Lung (tissue), 12 donors: ENCODE results near the gene KCNT1. TPM values are rescaled to one million over a fixed set of nuclear protein-coding genes. Genes with fewer than 3 reads are reported as not detected.

Experiments
- ATAC-seq: fragments of 200-7000 bp; cut with Tn5 transposase; one replicate; pipeline ENCODE4 v1.9.1; 2020; ENCODE audit warnings: moderate number of reproducible peaks; ENCODE audit not compliant: insufficient read depth, low FRiP score
- DNase-seq, 3 donors: peaks; one replicate each; pipeline ENCODE4 v3.0.0-alpha.2; 2013 to 2017
- H3K27ac ChIP-seq, 2 donors: one replicate each; pipeline ENCODE4 v1.5.1; 2013; ENCODE audit warnings: mild to moderate bottlenecking in 2 of 2, moderate library complexity in 2 of 2, control low read depth in 1 of 2, inconsistent platforms in 1 of 2, low read depth in 1 of 2, low read length in 1 of 2
- H3K27me3 ChIP-seq, 3 donors: one replicate each; pipeline ENCODE4 v1.5.1; 2013; ENCODE audit warnings: low read length in 2 of 3; ENCODE audit not compliant: control insufficient read depth in 3 of 3, insufficient read depth in 3 of 3
- H3K36me3 ChIP-seq, 4 donors: one replicate each; pipeline ENCODE4 v1.5.1; 2013; ENCODE audit warnings: low read length in 4 of 4, mild to moderate bottlenecking in 1 of 4, moderate library complexity in 1 of 4; ENCODE audit not compliant: control insufficient read depth in 4 of 4, insufficient read depth in 4 of 4
- H3K4me1 ChIP-seq, 5 donors: one replicate each; pipeline ENCODE4 v1.5.1; 2013; ENCODE audit warnings: low read length in 5 of 5, mild to moderate bottlenecking in 2 of 5, moderate library complexity in 1 of 5; ENCODE audit not compliant: control insufficient read depth in 5 of 5, insufficient read depth in 5 of 5
- H3K4me3 ChIP-seq: one replicate; pipeline ENCODE4 v1.5.1; 2013; ENCODE audit warnings: mild to moderate bottlenecking, control low read depth, moderate library complexity
- H3K9ac ChIP-seq, 2 donors: one replicate each; pipeline ENCODE4 v1.5.1; 2013; ENCODE audit warnings: low read length in 2 of 2, control low read depth in 1 of 2; ENCODE audit not compliant: insufficient read depth in 1 of 2
- H3K9me3 ChIP-seq, 4 donors: one replicate each; pipeline ENCODE4 v1.5.1; 2013; ENCODE audit warnings: low read length in 3 of 4, mild to moderate bottlenecking in 1 of 4, moderate library complexity in 1 of 4; ENCODE audit not compliant: control insufficient read depth in 4 of 4, insufficient read depth in 3 of 4
- CTCF ChIP-seq: IDR thresholded peaks from 2 replicates; pipeline ENCODE4 v1.5.1; 2012; ENCODE audit warnings: mild to moderate bottlenecking; ENCODE audit errors: control extremely low read depth, extremely low read depth
- WGBS, 2 donors: extraction: QIAGEN DNeasy Blood & Tissue Kit; methylation state at CpG; one replicate each; pipeline ENCODE4 v1.1.7; 2013; 5-methylcytosine and 5-hydroxymethylcytosine counted together
- polyA plus RNA-seq, 2 donors: library from polyadenylated mRNA; stranded (reverse); fragments of 200-250 nt; gene quantifications; one replicate each; pipeline ENCODE4 v1.2.1, GENCODE V29; 2013
- total RNA-seq, 2 donors: library from RNA; depleted of rRNA in 1 of 2; stranded (reverse); fragments of >200 nt in 1 of 2; gene quantifications; one replicate each; pipeline ENCODE4 v1.2.1, GENCODE V29; 2014 to 2021
- donor health status: control.
- donor health status: control.
- donor health status: Bipolar disorder and iron deficiency.
- donor health status: healthy.
- donor health status: DM: yes; HTN: yes; CAD: no.

KCNT1 gene
- total and polyA plus RNA-seq, 4 donors = 0.06 to 0.28 (median 0.11) TPM

GRCh38 chr9:135714242-135715055, 12.5 kb downstream of the KCNT1 start:
- WGBS, 2 donors = 4 to 6% methylated on average over 26 to 103 of the region's 103 CpGs
- peaks cover 0 to 4% (median 0%) of the 10 kb centered on the region in 4 donors for H3K9me3 ChIP-seq
- H3K36me3 ChIP-seq = no peaks in the 10 kb centered on the region
- no peak overlapping the region for H3K27ac ChIP-seq
- ATAC-seq = no peak
- peaks cover 14 to 21% (median 17%) of the 10 kb centered on the region in 3 donors for H3K27me3 ChIP-seq
- no peak overlapping the region for H3K9ac ChIP-seq
- DNase-seq = peak; percentile 12 to 41 (median 38)
- TF ChIP-seq CTCF = no peak
- H3K4me1 ChIP-seq = no peaks in the 10 kb centered on the region
- H3K4me3 ChIP-seq = no peak overlapping the region

DNA sequence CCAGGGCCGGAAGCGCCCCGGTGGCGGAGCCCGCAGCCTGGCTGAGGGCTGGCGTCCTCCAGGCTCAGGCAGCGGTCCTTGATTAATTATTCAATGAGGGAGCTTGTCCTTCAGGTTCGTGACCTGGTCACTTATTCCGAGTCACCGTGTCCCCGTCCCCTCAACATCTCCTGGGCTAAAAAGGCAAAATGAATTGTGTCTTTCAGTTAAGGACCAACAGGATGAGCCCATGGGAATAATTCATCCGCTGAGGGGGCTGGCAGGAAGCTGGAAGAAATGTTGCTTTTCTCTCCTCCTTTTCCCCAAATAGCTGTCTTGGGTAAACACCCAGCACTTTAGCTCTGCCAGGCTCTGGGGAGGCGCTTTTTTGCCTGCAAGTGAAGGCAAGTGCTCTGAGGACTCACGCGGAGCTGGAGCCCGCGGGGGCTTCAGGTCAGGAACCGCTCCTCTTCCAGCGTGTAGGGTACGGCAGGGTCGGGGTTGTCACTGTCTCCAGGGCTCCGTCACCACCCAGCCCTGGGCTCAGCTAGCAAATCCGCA, 13.1 kb downstream of the KCNT1 start:
- H3K4me3 ChIP-seq = no peak overlapping the region
- peaks cover 14 to 21% (median 17%) of the 10 kb centered on the region in 3 donors for H3K27me3 ChIP-seq
- peaks cover 0 to 4% (median 0%) of the 10 kb centered on the region in 4 donors for H3K9me3 ChIP-seq
- H3K27ac ChIP-seq = no peak overlapping the region
- no peaks in the 10 kb centered on the region for H3K36me3 ChIP-seq
- 25 to 28% methylated on average over 23 of the region's 23 CpGs for WGBS, 2 donors
- H3K9ac ChIP-seq = no peak overlapping the region
- ATAC-seq = no peak
- no peak for DNase-seq
- no peaks in the 10 kb centered on the region for H3K4me1 ChIP-seq
- TF ChIP-seq CTCF = no peak

DNA sequence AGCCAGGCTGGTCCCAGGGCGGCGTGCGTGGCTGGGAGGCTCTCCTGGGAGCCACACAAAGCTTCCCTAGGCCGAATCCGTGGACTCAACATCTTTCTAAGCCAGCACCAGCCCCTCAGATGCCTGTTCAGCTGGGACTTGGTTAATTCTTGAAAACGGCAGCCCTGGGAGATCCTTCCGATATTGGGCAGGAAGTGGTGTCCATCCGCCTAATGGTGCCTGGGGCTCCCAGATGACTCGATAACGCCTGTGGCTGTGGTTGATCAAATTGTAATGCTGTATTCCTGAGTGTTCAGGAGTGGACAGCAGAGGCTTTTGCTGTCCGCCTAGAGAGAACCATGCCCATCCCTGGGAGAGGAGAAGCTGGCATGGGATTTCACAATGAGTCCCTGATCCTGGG, 14.1 kb downstream of the KCNT1 start:
- Histone ChIP-seq H3K4me3 (no peak overlapping the region), H3K36me3 (no peaks in the 10 kb centered on the region), H3K4me1 (no peaks in the 10 kb centered on the region), H3K9ac (no peak overlapping the region), H3K9me3 (peaks cover 0 to 4% (median 0%) of the 10 kb centered on the region in 4 donors), H3K27me3 (peaks cover 14 to 24% (median 21%) of the 10 kb centered on the region in 3 donors), H3K27ac (no peak overlapping the region)
- ATAC-seq (no peak), DNase-seq (no peak)
- 77 to 87% methylated on average over 11 of the region's 11 CpGs for WGBS, 2 donors
- TF ChIP-seq CTCF = no peak
